Measurements from ENCODE around the gene B3GALNT2. TPM values are rescaled to one million over a fixed set of nuclear protein-coding genes. Genes with fewer than 3 reads are reported as not detected.

B3GALNT2 gene
- total RNA-seq, 1 experiment from 2014 or later: 26.4 TPM

- Histone ChIP-seq H3K4me2 (ENCODE audit: low read length) (no peak overlapping the region), H3K9ac (ENCODE audit: low read length) (no peak overlapping the region), H3K9me3 (ENCODE audit: low read length) (no peaks in the 10 kb centered on the region), H3K27me3 (ENCODE audit: low read length) (no peaks in the 10 kb centered on the region), H3K9me2 (replicated peaks; ENCODE audit: low read length) (no peaks in the 10 kb centered on the region), H3F3A (ENCODE audit: low read length, unreplicated experiment) (no peaks in the 10 kb centered on the region), H3K4me3 (ENCODE audit: low read length) (no peak overlapping the region), H2AFZ (ENCODE audit: low read length) (no peak overlapping the region), H3K36me3 (ENCODE audit: low read depth, low read length) (no peaks in the 10 kb centered on the region), H3K79me2 (ENCODE audit: low read length) (no peaks in the 10 kb centered on the region), H4K20me1 (ENCODE audit: low read length) (no peaks in the 10 kb centered on the region), H3K4me1 (ENCODE audit: insufficient read depth, low read length) (0 out of 2 replicates have a peak, but pooled peaks cover 4% of the 10 kb centered on the region), H3K27ac (ENCODE audit: low read length) (no peak overlapping the region)
- TF ChIP-seq EZH2 (IDR thresholded peaks at IDR 0.05; ENCODE audit: low read length, unreplicated experiment) (no peak), EZH2phosphoT487 (IDR thresholded peaks at IDR 0.05; ENCODE audit: borderline replicate concordance, low read length) (no peak), CTCF (conservative IDR thresholded peaks at IDR 0.05; ENCODE audit: low read depth, low read length) (no peak)
- BruUV-seq (replicated peaks): no TSS peak
- ATAC-seq: no peak
- ChIA-PET POLR2A (ENCODE audit: unreplicated experiment) (no interaction called here), CTCF (no interaction called here)
- no peak for DNase-seq
- intact Hi-C loops (cut with micrococcal nuclease): no loop called here
These were observed 77.6 kb downstream of the B3GALNT2 start for GRCh38 chr1:235426680-235427079.

- CTCF ChIA-PET: no interaction called here
- intact Hi-C loops (cut with micrococcal nuclease): no loop called here
- no peaks in the 10 kb centered on the region for H3F3A ChIP-seq (ENCODE audit: low read length, unreplicated experiment)
- BruUV-seq (replicated peaks): no TSS peak
- POLR2A ChIA-PET (ENCODE audit: unreplicated experiment): no interaction called here
- ATAC-seq (no peak), DNase-seq (no peak)
- no peak overlapping the region for H3K9ac ChIP-seq (ENCODE audit: low read length)
- no peaks in the 10 kb centered on the region for H3K9me2 ChIP-seq (replicated peaks; ENCODE audit: low read length)
- H3K36me3 ChIP-seq (ENCODE audit: low read depth, low read length): no peaks in the 10 kb centered on the region
- no peak overlapping the region for H3K4me3 ChIP-seq (ENCODE audit: low read length)
- H3K4me1 ChIP-seq (ENCODE audit: insufficient read depth, low read length): 0 out of 2 replicates have a peak, but pooled peaks cover 4% of the 10 kb centered on the region
- no peaks in the 10 kb centered on the region for H4K20me1 ChIP-seq (ENCODE audit: low read length)
- no peak overlapping the region for H2AFZ ChIP-seq (ENCODE audit: low read length)
- TF ChIP-seq CTCF (conservative IDR thresholded peaks at IDR 0.05; ENCODE audit: low read depth, low read length) (no peak), EZH2phosphoT487 (IDR thresholded peaks at IDR 0.05; ENCODE audit: borderline replicate concordance, low read length) (no peak), EZH2 (IDR thresholded peaks at IDR 0.05; ENCODE audit: low read length, unreplicated experiment) (no peak)
- no peaks in the 10 kb centered on the region for H3K27me3 ChIP-seq (ENCODE audit: low read length)
- no peak overlapping the region for H3K4me2 ChIP-seq (ENCODE audit: low read length)
- no peak overlapping the region for H3K27ac ChIP-seq (ENCODE audit: low read length)
- H3K9me3 ChIP-seq (ENCODE audit: low read length): no peaks in the 10 kb centered on the region
- H3K79me2 ChIP-seq (ENCODE audit: low read length): no peaks in the 10 kb centered on the region
These were observed 78.1 kb downstream of the B3GALNT2 start for GRCh38 chr1:235426143-235426542.

- TF ChIP-seq CTCF (conservative IDR thresholded peaks at IDR 0.05; ENCODE audit: low read depth, low read length) (no peak), EZH2 (IDR thresholded peaks at IDR 0.05; ENCODE audit: low read length, unreplicated experiment) (no peak), EZH2phosphoT487 (IDR thresholded peaks at IDR 0.05; ENCODE audit: borderline replicate concordance, low read length) (no peak)
- Histone ChIP-seq H3K9me3 (ENCODE audit: low read length) (no peaks in the 10 kb centered on the region), H3K4me1 (ENCODE audit: insufficient read depth, low read length) (0 out of 2 replicates have a peak, but pooled peaks cover 4% of the 10 kb centered on the region), H3K9me2 (replicated peaks; ENCODE audit: low read length) (no peaks in the 10 kb centered on the region), H3K9ac (ENCODE audit: low read length) (no peak overlapping the region), H3K79me2 (ENCODE audit: low read length) (no peaks in the 10 kb centered on the region), H2AFZ (ENCODE audit: low read length) (no peak overlapping the region), H4K20me1 (ENCODE audit: low read length) (no peaks in the 10 kb centered on the region), H3F3A (ENCODE audit: low read length, unreplicated experiment) (no peaks in the 10 kb centered on the region), H3K4me3 (ENCODE audit: low read length) (no peak overlapping the region), H3K36me3 (ENCODE audit: low read depth, low read length) (no peaks in the 10 kb centered on the region), H3K27me3 (ENCODE audit: low read length) (no peaks in the 10 kb centered on the region), H3K27ac (ENCODE audit: low read length) (no peak overlapping the region), H3K4me2 (ENCODE audit: low read length) (no peak overlapping the region)
- BruUV-seq (replicated peaks): no TSS peak
- ATAC-seq (no peak), DNase-seq (no peak)
- intact Hi-C loops (cut with micrococcal nuclease): no loop called here
- ChIA-PET CTCF (no interaction called here), POLR2A (ENCODE audit: unreplicated experiment) (no interaction called here)
These were observed 78.9 kb downstream of the B3GALNT2 start for GRCh38 chr1:235425357-235425756.

Data from PC-3 (cell line).